OCI-LY1 (cell line): ENCODE data around the gene CNN3.

Experiments
- H2AFZ ChIP-seq: fragments of 200-600 bp; sonication (generic), shearing (Covaris generic); 2 replicates; pipeline ENCODE4 v1.6.0; 2014; ENCODE audit warnings: antibody characterized with exemption, mild to moderate bottlenecking, low read length
- H3F3A ChIP-seq: fragments of 200-600 bp; sonication (generic), shearing (Covaris generic); 2 replicates; pipeline ENCODE4 v1.6.0; 2014; ENCODE audit warnings: mild to moderate bottlenecking, antibody characterized with exemption, low read length, moderate library complexity; ENCODE audit not compliant: insufficient read depth
- H3K27ac ChIP-seq: fragments of 200-600 bp; sonication (generic); 2 replicates; pipeline ENCODE4 v1.5.1; 2014; ENCODE audit warnings: low read length, mixed run types, mild to moderate bottlenecking, low read depth; ENCODE audit not compliant: poor library complexity, severe bottlenecking
- H3K27me3 ChIP-seq: fragments of 200-600 bp; sonication (generic); 2 replicates; pipeline ENCODE4 v1.6.0; 2014; ENCODE audit warnings: antibody characterized with exemption, mild to moderate bottlenecking, low read length, moderate library complexity; ENCODE audit not compliant: insufficient read depth
- H3K36me3 ChIP-seq: fragments of 200-600 bp; sonication (generic); 2 replicates; pipeline ENCODE4 v1.6.1; 2014; ENCODE audit warnings: mild to moderate bottlenecking, antibody characterized with exemption, low read length, moderate library complexity, mixed read lengths; ENCODE audit not compliant: insufficient read depth
- H3K4me1 ChIP-seq: fragments of 200-600 bp; sonication (generic); 2 replicates; pipeline ENCODE4 v1.5.1; 2014; ENCODE audit warnings: mild to moderate bottlenecking, low read length, moderate library complexity; ENCODE audit not compliant: insufficient read depth, severe bottlenecking
- H3K4me2 ChIP-seq: fragments of 200-600 bp; sonication (generic), shearing (Covaris generic); 2 replicates; pipeline ENCODE4 v1.6.1; 2014; ENCODE audit warnings: low read length
- H3K4me3 ChIP-seq: fragments of 200-600 bp; sonication (generic); 2 replicates; pipeline ENCODE4 v1.5.1; 2014; ENCODE audit warnings: low read length, low read depth, mild to moderate bottlenecking, mixed read lengths; ENCODE audit not compliant: poor library complexity, severe bottlenecking
- H3K79me2 ChIP-seq: fragments of 200-600 bp; shearing (Covaris generic); 2 replicates; pipeline ENCODE4 v1.6.1; 2016; ENCODE audit warnings: mixed run types, low read length, mixed read lengths; ENCODE audit not compliant: insufficient read depth
- H3K9ac ChIP-seq: fragments of 200-600 bp; sonication (generic), shearing (Covaris generic); 2 replicates; pipeline ENCODE4 v1.6.1; 2014; ENCODE audit warnings: mild to moderate bottlenecking, low read length, mixed read lengths
- H3K9me2 ChIP-seq: fragments of 200-600 bp; sonication (generic), shearing (Covaris generic); 2 replicates; pipeline ENCODE4 v1.6.1; 2014; ENCODE audit warnings: low read depth, mild to moderate bottlenecking, low read length, mixed read lengths
- H3K9me3 ChIP-seq: fragments of 200-600 bp; shearing (Covaris generic); 2 replicates; pipeline ENCODE4 v1.6.1; 2014; ENCODE audit warnings: low read length, mixed read lengths
- H4K20me1 ChIP-seq: fragments of 200-600 bp; sonication (generic), shearing (Covaris generic); 2 replicates; pipeline ENCODE4 v1.6.0; 2016; ENCODE audit warnings: mild to moderate bottlenecking, low read length; ENCODE audit not compliant: insufficient read depth
- EZH2 ChIP-seq: fragments of 200-600 bp; sonication (generic), shearing (Covaris generic); IDR thresholded peaks from 2 replicates; pipeline ENCODE4 v1.8.0; 2017; ENCODE audit warnings: borderline replicate concordance, mixed run types, mild to moderate bottlenecking, antibody characterized with exemption, low read length, moderate library complexity, mixed read lengths
- TF ChIP-seq, protein P1 (sequence below): fragments of 200-600 bp; sonication (generic), shearing (Covaris generic); IDR thresholded peaks from 2 replicates; pipeline ENCODE4 v1.5.1; 2017; ENCODE audit warnings: mild to moderate bottlenecking, antibody characterized with exemption, low read length, moderate library complexity, mixed read lengths

CNN3 gene

GRCh38 chr1:94887106-94887505 is 39.8 kb downstream of the CNN3 start:
- Histone ChIP-seq H3F3A (no peaks in the 10 kb centered on the region), H3K9ac (no peak overlapping the region), H3K27ac (no peak overlapping the region), H2AFZ (no peak overlapping the region), H3K4me2 (no peak overlapping the region), H3K79me2 (no peaks in the 10 kb centered on the region), H3K4me3 (no peak overlapping the region), H3K36me3 (no peaks in the 10 kb centered on the region), H4K20me1 (no peaks in the 10 kb centered on the region), H3K27me3 (no peaks in the 10 kb centered on the region), H3K9me2 (no peaks in the 10 kb centered on the region), H3K4me1 (no peaks in the 10 kb centered on the region), H3K9me3 (no peaks in the 10 kb centered on the region)
- TF ChIP-seq, protein P1, sequence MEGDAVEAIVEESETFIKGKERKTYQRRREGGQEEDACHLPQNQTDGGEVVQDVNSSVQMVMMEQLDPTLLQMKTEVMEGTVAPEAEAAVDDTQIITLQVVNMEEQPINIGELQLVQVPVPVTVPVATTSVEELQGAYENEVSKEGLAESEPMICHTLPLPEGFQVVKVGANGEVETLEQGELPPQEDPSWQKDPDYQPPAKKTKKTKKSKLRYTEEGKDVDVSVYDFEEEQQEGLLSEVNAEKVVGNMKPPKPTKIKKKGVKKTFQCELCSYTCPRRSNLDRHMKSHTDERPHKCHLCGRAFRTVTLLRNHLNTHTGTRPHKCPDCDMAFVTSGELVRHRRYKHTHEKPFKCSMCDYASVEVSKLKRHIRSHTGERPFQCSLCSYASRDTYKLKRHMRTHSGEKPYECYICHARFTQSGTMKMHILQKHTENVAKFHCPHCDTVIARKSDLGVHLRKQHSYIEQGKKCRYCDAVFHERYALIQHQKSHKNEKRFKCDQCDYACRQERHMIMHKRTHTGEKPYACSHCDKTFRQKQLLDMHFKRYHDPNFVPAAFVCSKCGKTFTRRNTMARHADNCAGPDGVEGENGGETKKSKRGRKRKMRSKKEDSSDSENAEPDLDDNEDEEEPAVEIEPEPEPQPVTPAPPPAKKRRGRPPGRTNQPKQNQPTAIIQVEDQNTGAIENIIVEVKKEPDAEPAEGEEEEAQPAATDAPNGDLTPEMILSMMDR = no peak
- TF ChIP-seq EZH2 = no peak

- Histone ChIP-seq H3K9ac (no peak overlapping the region), H3K79me2 (no peaks in the 10 kb centered on the region)
These were observed 40.5 kb downstream of the CNN3 start for GRCh38 chr1:94886361-94886760.

GRCh38 chr1:94884507-94884906 is 42.4 kb downstream of the CNN3 start:
- H3K4me2 ChIP-seq = no peak overlapping the region

More at GRCh38 chr1:94886361-94886760, 40.5 kb downstream of the CNN3 start:
- no peak overlapping the region for H3K4me3 ChIP-seq
- H3K4me1 ChIP-seq = no peaks in the 10 kb centered on the region
- H3K9me2 ChIP-seq = no peaks in the 10 kb centered on the region
- H3K27ac ChIP-seq = no peak overlapping the region
- no peak overlapping the region for H2AFZ ChIP-seq
- H3K27me3 ChIP-seq = no peaks in the 10 kb centered on the region
- H3F3A ChIP-seq = no peaks in the 10 kb centered on the region
- H3K36me3 ChIP-seq = no peaks in the 10 kb centered on the region
- TF ChIP-seq, protein P1 = no peak
- no peak for TF ChIP-seq EZH2
- no peak overlapping the region for H3K4me2 ChIP-seq
- H3K9me3 ChIP-seq = no peaks in the 10 kb centered on the region
- H4K20me1 ChIP-seq = no peaks in the 10 kb centered on the region

More at GRCh38 chr1:94884507-94884906, 42.4 kb downstream of the CNN3 start:
- TF ChIP-seq EZH2 = no peak
- TF ChIP-seq, protein P1 = no peak
- no peak overlapping the region for H3K9ac ChIP-seq
- no peaks in the 10 kb centered on the region for H4K20me1 ChIP-seq
- no peak overlapping the region for H2AFZ ChIP-seq
- no peaks in the 10 kb centered on the region for H3K27me3 ChIP-seq
- no peaks in the 10 kb centered on the region for H3F3A ChIP-seq
- no peaks in the 10 kb centered on the region for H3K4me1 ChIP-seq
- H3K9me3 ChIP-seq = no peaks in the 10 kb centered on the region
- no peaks in the 10 kb centered on the region for H3K36me3 ChIP-seq
- H3K27ac ChIP-seq = no peak overlapping the region
- no peak overlapping the region for H3K4me3 ChIP-seq
- no peaks in the 10 kb centered on the region for H3K9me2 ChIP-seq
- no peaks in the 10 kb centered on the region for H3K79me2 ChIP-seq
